Neural progenitor cell (in vitro differentiated cells): Measurements from ENCODE around the gene GPRASP2. TPM values are rescaled to one million over a fixed set of nuclear protein-coding genes. Genes with fewer than 3 reads are reported as not detected.

Experiments
- DNase-seq: peaks from one replicate; pipeline ENCODE4 v3.0.0-alpha.2; 2016; ENCODE audit warnings: low spot score
- H2AFZ ChIP-seq: fragments of 200-600 bp; sonication (generic); replicated peaks from 2 replicates; pipeline ENCODE4 v1.6.1; 2016; ENCODE audit warnings: antibody characterized with exemption
- H3F3A ChIP-seq: fragments of 200-600 bp; sonication (generic); 2 replicates; pipeline ENCODE4 v1.6.1; 2016; ENCODE audit warnings: antibody characterized with exemption, low read depth
- H3K27ac ChIP-seq: fragments of 200-600 bp; sonication (generic); 2 replicates; pipeline ENCODE4 v1.5.1; 2016; ENCODE audit warnings: mild to moderate bottlenecking
- H3K27me3 ChIP-seq: fragments of 200-600 bp; sonication (generic); 2 replicates; pipeline ENCODE4 v1.6.1; 2016; ENCODE audit warnings: mild to moderate bottlenecking, moderate library complexity
- H3K36me3 ChIP-seq: fragments of 200-600 bp; sonication (generic); 2 replicates; pipeline ENCODE4 v1.5.1; 2016
- H3K4me1 ChIP-seq: fragments of 200-600 bp; sonication (generic); 2 replicates; pipeline ENCODE4 v1.6.1; 2016; ENCODE audit warnings: mixed run types
- H3K4me2 ChIP-seq: fragments of 200-600 bp; sonication (generic); 2 replicates; pipeline ENCODE4 v1.6.1; 2016
- H3K4me3 ChIP-seq: fragments of 200-600 bp; sonication (generic); 2 replicates; pipeline ENCODE4 v1.5.1; 2016
- H3K79me2 ChIP-seq: fragments of 200-600 bp; sonication (generic); 2 replicates; pipeline ENCODE4 v1.6.1; 2016; ENCODE audit warnings: low read depth
- H3K9ac ChIP-seq: fragments of 200-600 bp; sonication (generic); 2 replicates; pipeline ENCODE4 v1.6.1; 2016
- H3K9me3 ChIP-seq: fragments of 200-600 bp; sonication (generic); 2 replicates; pipeline ENCODE4 v1.5.1; 2016; ENCODE audit warnings: low read depth
- H4K20me1 ChIP-seq: fragments of 200-600 bp; sonication (generic); 2 replicates; pipeline ENCODE4 v1.6.1; 2016; ENCODE audit warnings: low read depth
- H3K27ac Mint-ChIP-seq: 3 replicates; pipeline ENCODE4 v1.8.0; 2021; ENCODE audit warnings: mixed read lengths
- H3K27me3 Mint-ChIP-seq: 2 replicates; pipeline ENCODE4 v1.8.0; 2022; ENCODE audit warnings: low read depth, mild to moderate bottlenecking, inconsistent platforms, moderate library complexity, mixed read lengths; ENCODE audit not compliant: insufficient read depth
- H3K36me3 Mint-ChIP-seq: 3 replicates; pipeline ENCODE4 v1.8.0; 2021; ENCODE audit warnings: mixed read lengths
- H3K4me1 Mint-ChIP-seq: 3 replicates; pipeline ENCODE4 v1.8.0; 2021; ENCODE audit warnings: mixed read lengths
- H3K4me3 Mint-ChIP-seq: 3 replicates; pipeline ENCODE4 v1.8.0; 2021; ENCODE audit warnings: mild to moderate bottlenecking, moderate library complexity, mixed read lengths
- H3K9me3 Mint-ChIP-seq: 3 replicates; pipeline ENCODE4 v1.8.0; 2020; ENCODE audit warnings: mixed read lengths
- EZH2 ChIP-seq: fragments of 200-600 bp; sonication (generic); IDR thresholded peaks from 2 replicates; pipeline ENCODE4 v1.6.1; 2017; ENCODE audit warnings: antibody characterized with exemption, mild to moderate bottlenecking, moderate library complexity
- EZH2phosphoT487 ChIP-seq: fragments of 200-600 bp; sonication (generic); IDR thresholded peaks from 2 replicates; pipeline ENCODE4 v1.6.1; 2017; ENCODE audit warnings: antibody characterized with exemption
- total RNA-seq: library from RNA; depleted of rRNA; stranded (reverse); fragments of >200 nt; gene quantifications from 2 replicates; pipeline ENCODE4 v1.2.3, GENCODE V29; 2015; ENCODE audit warnings: low replicate concordance
- TF ChIP-seq, protein P1 (sequence below): fragments of 200-600 bp; sonication (generic); IDR thresholded peaks from 2 replicates; pipeline ENCODE4 v1.5.1; 2017; ENCODE audit warnings: antibody characterized with exemption, mild to moderate bottlenecking

The GPRASP2 gene
- total RNA-seq, 1 donor from 2014 or later = 39.0 TPM

GRCh38 chrX:102696306-102696705 is 15.9 kb upstream of the GPRASP2 start:
- no peaks in the 10 kb centered on the region for H4K20me1 ChIP-seq
- no peaks in the 10 kb centered on the region for H3K27me3 ChIP-seq
- Mint-ChIP-seq H3K36me3 (no peaks in the 10 kb centered on the region), H3K27me3 (no peaks in the 10 kb centered on the region), H3K4me1 (no peaks in the 10 kb centered on the region), H3K9me3 (peaks cover 12% of the 10 kb centered on the region), H3K27ac (no peak overlapping the region), H3K4me3 (no peak overlapping the region)
- H3K27ac ChIP-seq = no peak overlapping the region
- peaks cover 7% of the 10 kb centered on the region for H3K9me3 ChIP-seq
- DNase-seq = no peak
- H3K9ac ChIP-seq = no peak overlapping the region
- no peaks in the 10 kb centered on the region for H3K36me3 ChIP-seq
- H3K4me1 ChIP-seq = no peaks in the 10 kb centered on the region
- no peak overlapping the region for H3K4me2 ChIP-seq
- no peak overlapping the region for H2AFZ ChIP-seq
- TF ChIP-seq EZH2 (no peak), EZH2phosphoT487 (no peak)
- TF ChIP-seq, protein P1, sequence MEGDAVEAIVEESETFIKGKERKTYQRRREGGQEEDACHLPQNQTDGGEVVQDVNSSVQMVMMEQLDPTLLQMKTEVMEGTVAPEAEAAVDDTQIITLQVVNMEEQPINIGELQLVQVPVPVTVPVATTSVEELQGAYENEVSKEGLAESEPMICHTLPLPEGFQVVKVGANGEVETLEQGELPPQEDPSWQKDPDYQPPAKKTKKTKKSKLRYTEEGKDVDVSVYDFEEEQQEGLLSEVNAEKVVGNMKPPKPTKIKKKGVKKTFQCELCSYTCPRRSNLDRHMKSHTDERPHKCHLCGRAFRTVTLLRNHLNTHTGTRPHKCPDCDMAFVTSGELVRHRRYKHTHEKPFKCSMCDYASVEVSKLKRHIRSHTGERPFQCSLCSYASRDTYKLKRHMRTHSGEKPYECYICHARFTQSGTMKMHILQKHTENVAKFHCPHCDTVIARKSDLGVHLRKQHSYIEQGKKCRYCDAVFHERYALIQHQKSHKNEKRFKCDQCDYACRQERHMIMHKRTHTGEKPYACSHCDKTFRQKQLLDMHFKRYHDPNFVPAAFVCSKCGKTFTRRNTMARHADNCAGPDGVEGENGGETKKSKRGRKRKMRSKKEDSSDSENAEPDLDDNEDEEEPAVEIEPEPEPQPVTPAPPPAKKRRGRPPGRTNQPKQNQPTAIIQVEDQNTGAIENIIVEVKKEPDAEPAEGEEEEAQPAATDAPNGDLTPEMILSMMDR = no peak
- no peaks in the 10 kb centered on the region for H3K79me2 ChIP-seq
- H3F3A ChIP-seq = no peaks in the 10 kb centered on the region
- H3K4me3 ChIP-seq = no peak overlapping the region

GRCh38 chrX:102697494-102697893 is 14.8 kb upstream of the GPRASP2 start:
- Mint-ChIP-seq H3K9me3 (peaks cover 7% of the 10 kb centered on the region), H3K4me1 (no peaks in the 10 kb centered on the region)

DNA sequence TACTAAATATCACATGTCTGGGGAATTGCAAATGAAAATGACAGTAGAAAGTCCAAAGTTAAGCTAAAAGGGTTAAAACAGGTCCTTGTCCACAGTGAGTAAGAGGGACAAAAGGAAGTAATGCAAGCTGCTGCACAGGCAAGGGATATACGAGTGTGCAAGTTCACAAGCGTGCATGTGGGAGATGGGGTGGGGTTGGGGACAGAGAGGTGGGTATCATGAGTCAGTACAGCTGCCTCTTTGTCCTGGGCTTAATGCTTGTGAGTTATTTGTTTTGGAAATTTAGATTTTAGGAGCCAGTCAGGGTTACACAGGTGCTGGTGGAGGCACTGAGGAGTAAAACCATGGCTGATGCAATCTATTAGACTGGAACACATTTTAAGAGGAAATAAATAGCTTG is 3.3 kb upstream of the GPRASP2 start:
- no peak overlapping the region for H3K4me3 Mint-ChIP-seq
- peaks cover 5% of the 10 kb centered on the region for H3K36me3 Mint-ChIP-seq

More at GRCh38 chrX:102697494-102697893, 14.8 kb upstream of the GPRASP2 start:
- Histone ChIP-seq H3K36me3 (no peaks in the 10 kb centered on the region), H3K4me3 (no peak overlapping the region), H3K4me1 (no peaks in the 10 kb centered on the region), H3K27ac (no peak overlapping the region), H3K9ac (no peak overlapping the region), H2AFZ (no peak overlapping the region), H3K79me2 (no peaks in the 10 kb centered on the region), H4K20me1 (no peaks in the 10 kb centered on the region), H3K27me3 (no peaks in the 10 kb centered on the region), H3F3A (no peaks in the 10 kb centered on the region), H3K4me2 (no peak overlapping the region), H3K9me3 (peaks cover 7% of the 10 kb centered on the region)
- Mint-ChIP-seq H3K27ac (no peak overlapping the region), H3K36me3 (no peaks in the 10 kb centered on the region), H3K27me3 (no peaks in the 10 kb centered on the region), H3K4me3 (no peak overlapping the region)
- TF ChIP-seq, protein P1 = no peak
- DNase-seq = no peak

More for the DNA sequence above, 3.3 kb upstream of the GPRASP2 start:
- no peak for DNase-seq
- Mint-ChIP-seq H3K4me1 (peaks cover 4% of the 10 kb centered on the region), H3K27ac (no peak overlapping the region), H3K27me3 (peaks cover 8% of the 10 kb centered on the region), H3K9me3 (peaks cover 13% of the 10 kb centered on the region)
- TF ChIP-seq, protein P1 = no peak
- TF ChIP-seq EZH2 = no peak
- no peak for TF ChIP-seq EZH2phosphoT487
- Histone ChIP-seq H3K4me1 (no peaks in the 10 kb centered on the region), H3K27me3 (peaks cover 3% of the 10 kb centered on the region), H3K4me3 (no peak overlapping the region), H3K9ac (no peak overlapping the region), H4K20me1 (no peaks in the 10 kb centered on the region), H3K9me3 (peaks cover 4% of the 10 kb centered on the region), H2AFZ (no peak overlapping the region), H3K4me2 (no peak overlapping the region), H3F3A (no peaks in the 10 kb centered on the region), H3K27ac (no peak overlapping the region), H3K79me2 (no peaks in the 10 kb centered on the region), H3K36me3 (no peaks in the 10 kb centered on the region)
